K562 (cell line): Measurements from ENCODE around the gene LMX1B. TPM values are rescaled to one million over a fixed set of nuclear protein-coding genes. Genes with fewer than 3 reads are reported as not detected.
A peak's percentile ranks its signal among the peaks of the same experiment; 100 is the strongest.

Source experiments
- ATAC-seq: fragments of 200-7000 bp; cut with Tn5 transposase; 3 replicates; pipeline ENCODE4 v1.9.1; 2020; ENCODE audit warnings: moderate library complexity
- BruUV-seq: library from RNA; stranded (reverse); fragments of 400-500 nt; replicated peaks from 2 replicates; lab custom pipeline; 2021; lab: Mats Ljungman, UMichigan
- CTCF ChIA-PET: fragments of 300-600 bp; formaldehyde crosslinking; extraction: SDS; loops from one replicate; lab custom pipeline; 2021; ENCODE audit warnings: low intra/inter-chr PET ratio; lab: Yijun Ruan, JAX
- POLR2A ChIA-PET: fragments of 300-600, 350-650 bp; sonication (Branson Sonifier 250); formaldehyde crosslinking; extraction: SDS; loops from one replicate; lab custom pipeline; 2021; ENCODE audit warnings: antibody characterized with exemption, inconsistent platforms; lab: Yijun Ruan, JAX
- DNase-seq, 4 experiments: peaks; one replicate each; pipeline versions ENCODE4 v3.0.0 to v3.0.0-alpha.2; 2011 to 2018; ENCODE audit warnings: low spot score in 3 of 4, mixed read lengths in 3 of 4; ENCODE audit errors: extremely low read depth in 1 of 4
- FAIRE-seq: peaks from 2 replicates; lab custom pipeline; 2011; peaks lifted over from hg19 to GRCh38; lab: Jason Lieb, UNC
- H2AFZ ChIP-seq: 2 replicates; pipeline ENCODE4 v1.6.0; 2011; ENCODE audit warnings: low read depth, low read length, control low read depth, inconsistent platforms
- H3K27ac ChIP-seq: fragments of 200-600 bp; 3 replicates; pipeline ENCODE4 v1.8.0; 2011; ENCODE audit warnings: low read depth, mild to moderate bottlenecking, control low read depth, inconsistent platforms, low read length, moderate library complexity, mixed read lengths; ENCODE audit errors: extremely low read depth
- H3K27me3 ChIP-seq, 2 experiments: fragments of 300-600 bp in 1 of 2; 2 replicates in 1 of 2; 3 replicates in 1 of 2; pipeline versions ENCODE4 v1.6.0 to v1.8.0; 2011; ENCODE audit warnings: inconsistent platforms in 2 of 2, low read length in 2 of 2, mild to moderate bottlenecking in 1 of 2, mixed read lengths in 1 of 2, moderate library complexity in 1 of 2; ENCODE audit not compliant: control insufficient read depth in 2 of 2, insufficient read depth in 2 of 2
- H3K36me3 ChIP-seq: fragments of 300-600 bp; 3 replicates; pipeline ENCODE4 v1.8.0; 2011; ENCODE audit warnings: mild to moderate bottlenecking, low read length, inconsistent platforms; ENCODE audit not compliant: control insufficient read depth, insufficient read depth
- H3K4me1 ChIP-seq, 2 experiments: fragments of 200-600 bp in 1 of 2; replicated peaks in 1 of 2; 2 replicates in 1 of 2; 3 replicates in 1 of 2; pipeline versions ENCODE4 v1.5.1 to v1.8.0; 2011; ENCODE audit warnings: inconsistent platforms in 2 of 2, low read length in 2 of 2, mild to moderate bottlenecking in 1 of 2, mixed read lengths in 1 of 2, moderate library complexity in 1 of 2; ENCODE audit not compliant: control insufficient read depth in 2 of 2, insufficient read depth in 2 of 2
- H3K4me2 ChIP-seq: 2 replicates; pipeline ENCODE4 v1.6.1; 2011; ENCODE audit warnings: low read length, control low read depth, inconsistent platforms, mixed read lengths; ENCODE audit not compliant: insufficient read depth
- H3K4me3 ChIP-seq: fragments of 200-600 bp; sonication (generic), shearing (Covaris generic); 2 replicates; pipeline ENCODE4 v1.5.1; 2016; ENCODE audit warnings: control low read depth, inconsistent platforms
- H3K79me2 ChIP-seq: fragments of 200-600 bp; 3 replicates; pipeline ENCODE4 v1.8.0; 2011; ENCODE audit warnings: low read length, inconsistent platforms; ENCODE audit not compliant: control insufficient read depth, insufficient read depth
- H3K9ac ChIP-seq, 2 experiments: 2 replicates each; pipeline versions ENCODE4 v1.6.0 to v1.6.1; 2011; ENCODE audit warnings: low read depth in 2 of 2, low read length in 2 of 2, control low read depth in 1 of 2, inconsistent platforms in 1 of 2, mild to moderate bottlenecking in 1 of 2, mixed read lengths in 1 of 2; ENCODE audit not compliant: insufficient read depth in 1 of 2
- H3K9me1 ChIP-seq: one replicate; pipeline ENCODE4 v1.6.0; 2011; ENCODE audit warnings: inconsistent platforms, mild to moderate bottlenecking, low read length, moderate library complexity; ENCODE audit not compliant: control insufficient read depth, insufficient read depth
- H3K9me3 ChIP-seq: replicated peaks from 2 replicates; pipeline ENCODE4 v1.5.1; 2011; ENCODE audit warnings: low read depth, low read length, inconsistent platforms; ENCODE audit not compliant: control insufficient read depth, insufficient read depth
- H4K20me1 ChIP-seq: replicated peaks from 2 replicates; pipeline ENCODE4 v1.6.1; 2011; ENCODE audit warnings: low read length, inconsistent platforms, mixed read lengths; ENCODE audit not compliant: control insufficient read depth, insufficient read depth
- CTCF ChIP-seq, 3 experiments: IDR thresholded peaks in 2 of 3; conservative IDR thresholded peaks in 1 of 3; 2 replicates each; pipeline ENCODE4 v1.5.1; 2011 to 2012; ENCODE audit warnings: low read length in 3 of 3, mild to moderate bottlenecking in 3 of 3, control low read depth in 2 of 3, improper control_type of control experiment in 1 of 3, inconsistent platforms in 1 of 3, low read depth in 1 of 3, mixed read lengths in 1 of 3, moderate library complexity in 1 of 3; ENCODE audit not compliant: insufficient read depth in 2 of 3
- FOXJ2 ChIP-seq: fragments of 200-800 bp; sonication (Bioruptor generic); IDR thresholded peaks from 2 replicates; pipeline ENCODE4 v1.6.1; 2016; ENCODE audit warnings: missing genetic modification characterization, missing compliant biosample characterization
- RAD21 ChIP-seq, 2 experiments: fragments of 250-450 bp in 1 of 2; fragments of 450-650 bp in 1 of 2; sonication (Bioruptor Pico) in 1 of 2; formaldehyde crosslinking in 1 of 2; IDR thresholded peaks in 1 of 2; conservative IDR thresholded peaks in 1 of 2; 2 replicates each; pipeline versions ENCODE4 v1.4.0 to v1.8.0; 2020 to 2022; ENCODE audit warnings: mild to moderate bottlenecking in 2 of 2, moderate library complexity in 1 of 2
- SMARCC2 ChIP-seq: fragments of 450-650 bp; IDR thresholded peaks from 2 replicates; pipeline ENCODE4 v1.6.1; 2017; ENCODE audit warnings: antibody characterized with exemption, moderate library complexity, mild to moderate bottlenecking, low read depth
- SMC3 ChIP-seq: conservative IDR thresholded peaks from 2 replicates; pipeline ENCODE4 v1.6.1; 2011; ENCODE audit warnings: low read depth, low read length, improper control_type of control experiment; ENCODE audit not compliant: insufficient read depth
- SRSF9 ChIP-seq: fragments of 200-400 bp; formaldehyde crosslinking; IDR thresholded peaks from 2 replicates; pipeline ENCODE4 v1.6.1; 2017; ENCODE audit warnings: low read depth, low read length, borderline replicate concordance
- TEAD1 ChIP-seq, 2 experiments: fragments of 450-650 bp in 1 of 2; sonication (generic) in 1 of 2; formaldehyde crosslinking; IDR thresholded peaks; 2 replicates each; pipeline versions ENCODE4 v1.4.0 to v1.8.0; 2020 to 2022; ENCODE audit warnings: mild to moderate bottlenecking in 2 of 2, missing genetic modification reagents in 1 of 2
- TSHZ1 ChIP-seq: fragments of 250-450 bp; sonication (Bioruptor Pico); IDR thresholded peaks from 2 replicates; pipeline ENCODE4 v1.4.0; 2020; ENCODE audit warnings: mild to moderate bottlenecking, moderate library complexity
- UBTF ChIP-seq, 2 experiments: IDR thresholded peaks; 2 replicates each; pipeline ENCODE4 v1.6.1; 2012; ENCODE audit warnings: improper control_type of control experiment in 2 of 2, low read depth in 2 of 2, low read length in 2 of 2, borderline replicate concordance in 1 of 2
- ZNF644 ChIP-seq: fragments of 200-800 bp; sonication (Bioruptor generic); IDR thresholded peaks from 2 replicates; pipeline ENCODE4 v1.6.1; 2016; ENCODE audit warnings: low read depth, missing genetic modification characterization, missing compliant biosample characterization
- WGBS: fragments of 100-300 bp; shearing (Covaris generic); methylation state at CpG from one replicate; pipeline ENCODE4 v1.1.6; 2016; ENCODE audit warnings: low coverage, mixed read lengths; ENCODE audit not compliant: insufficient coverage; ENCODE audit errors: missing lambda C conversion rate; 5-methylcytosine and 5-hydroxymethylcytosine counted together
- in situ Hi-C: fragments of 300-500 bp; cut with MboI; formaldehyde crosslinking; loops from 4 replicates; pipeline ENCODE4 v1.15.0; 2018; ENCODE audit warnings: inconsistent platforms, mixed read lengths
- intact Hi-C: fragments of 100-400 bp; cut with micrococcal nuclease; formaldehyde crosslinking; loops from 2 replicates; pipeline ENCODE4 v1.14.2; 2022
- polyA plus RNA-seq, 8 experiments: library from polyadenylated mRNA; depleted of rRNA in 4 of 8; stranded (reverse) in 5 of 8; unstranded in 3 of 8; fragments of >200 nt; fragmentation: Nextera tagmentation in 2 of 8; fragmentation: Illumina TruSeq in 1 of 8; extraction: Ambion mirVana in 2 of 8; extraction: Trizol in 1 of 8; gene quantifications; 2 replicates each; pipeline versions ENCODE4 v1.2.1 to v1.2.3, GENCODE V29; 2011 to 2014; ENCODE audit warnings: inconsistent platforms in 1 of 8, missing spikeins in 1 of 8
- total RNA-seq, 7 experiments: library from RNA; depleted of rRNA in 6 of 7; stranded (reverse); fragments of >200 nt in 6 of 7; fragmentation: Illumina TruSeq in 2 of 7; extraction: Trizol in 2 of 7; gene quantifications; 2 replicates each; pipeline versions ENCODE4 v1.2.1 to v1.2.3, GENCODE V29; 2011 to 2021; ENCODE audit warnings: low replicate concordance in 1 of 7

The LMX1B gene
- total and polyA plus RNA-seq, 9 of the 15 experiments (the other 6 are each of a cell fraction or from before 2014, with no cell fraction given) = not detected

- TF ChIP-seq TSHZ1 (CRISPR knock-in tag) (no peak), SRSF9 (no peak), FOXJ2 (no peak), ZNF644 (tag) (no peak)
- TF ChIP-seq, all 486 proteins: peak for 0
Observed at GRCh38 chr9:126611193-126611591, 2.5 kb upstream of the LMX1B start (continued).

GRCh38 chr9:126611592-126612325 lies 2.0 kb upstream of the LMX1B start:
- BruUV-seq = no TSS peak
- FAIRE-seq (peak; percentile 64), ATAC-seq (peak; percentile 98), DNase-seq (peak; percentile 69 to 84 (median 79))
- Histone ChIP-seq H3K27ac (no peak overlapping the region; the same call in 2 of the 3 replicates), H3K4me2 (no peak overlapping the region), H3K4me1 (peaks cover 0 to 27% of the 10 kb centered on the region in 2 experiments; a peak in 1 of 5 replicates), H3K9ac (no peak overlapping the region), H3K36me3 (no peaks in the 10 kb centered on the region), H4K20me1 (peaks cover 10% of the 10 kb centered on the region), H3K27me3 (peaks cover 15 to 72% of the 10 kb centered on the region in 2 experiments; a peak in 4 of 5 replicates), H2AFZ (no peak overlapping the region), H3K4me3 (no peak overlapping the region), H3K79me2 (no peaks in the 10 kb centered on the region), H3K9me3 (no peaks in the 10 kb centered on the region), H3K9me1 (no peaks in the 10 kb centered on the region)
- ChIA-PET POLR2A (no interaction called here), CTCF (interaction anchor here (0.7 to 4.2 kb wide), 2 partner anchors 166 to 170 kb away, joined by 4 to 15 read pairs; no protein-coding TSS in a partner anchor)
- in situ Hi-C loops (no loop called here), intact Hi-C loops (loop anchor here (2.0 to 5.0 kb wide), 2 partner anchors 81 to 169 kb away; no protein-coding TSS in a partner anchor)
- WGBS = 5% methylated on average over 41 of the region's 43 CpGs
- peak; percentile 67 to 84 (median 75) for TF ChIP-seq CTCF (IDR thresholded peaks at IDR 0.05 in 2 of 3, conservative IDR thresholded peaks at IDR 0.05 in 1 of 3; ENCODE audit: insufficient read depth in 2 of 3, low read depth in 1 of 3, low read length in 3 of 3)
- TF ChIP-seq TEAD1 (CRISPR knock-in tag; IDR thresholded peaks at IDR 0.05) = no peak
- peak; percentile 59 for TF ChIP-seq SMC3
- peak in 1 of 2 experiments; percentile 78; a peak in 1 of 4 replicates for TF ChIP-seq UBTF (IDR thresholded peaks at IDR 0.05; ENCODE audit: borderline replicate concordance in 1 of 2, low read depth in 2 of 2, low read length in 2 of 2)
- TF ChIP-seq SMARCC2 = no peak
- peak; percentile 42 to 74 for TF ChIP-seq RAD21 (CRISPR knock-in tag; conservative IDR thresholded peaks at IDR 0.05 in 1 of 2, IDR thresholded peaks at IDR 0.05 in 1 of 2)
